ENCODE measurements around the gene MAML2. TPM values are rescaled to one million over a fixed set of nuclear protein-coding genes. Genes with fewer than 3 reads are reported as not detected.

Gene MAML2
- total and polyA plus RNA-seq, 10 donors: 2.7 to 43.4 (median 27.2) TPM

DNA sequence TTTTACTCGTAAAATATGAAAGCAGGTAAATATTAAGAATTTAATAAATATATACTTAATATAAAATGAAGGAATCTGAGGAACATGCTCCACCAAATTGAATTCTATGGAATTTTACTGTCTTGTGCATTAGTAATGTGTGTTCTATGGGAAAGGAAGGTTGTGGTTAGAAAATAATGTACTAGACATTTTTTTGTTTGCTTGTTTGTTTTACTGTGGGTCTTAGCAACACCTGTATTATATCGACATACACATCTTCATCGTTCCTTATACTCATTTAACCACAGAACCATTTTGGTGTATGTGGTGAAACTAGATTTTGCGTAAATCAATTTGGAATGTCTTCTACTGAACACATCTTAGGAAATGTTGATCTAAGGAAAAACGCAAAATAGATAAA is 304.9 kb downstream of the MAML2 start:
- Histone ChIP-seq H3K27ac (no peak overlapping the region), H3K9me3 (no peaks in the 10 kb centered on the region), H3K36me3 (peaks cover 0 to 7% (median 0%) of the 10 kb centered on the region in 6 donors), H3K27me3 (replicated peaks in 1 of 7) (no peaks in the 10 kb centered on the region), H3K4me1 (peaks cover 0 to 8% (median under 1%) of the 10 kb centered on the region in 6 donors), H3K4me3 (no peak overlapping the region)
- DNase-seq: no peak
- intact Hi-C loops (cut with DNase I; ENCODE audit: low total_unique reads): no loop called here
- 85 to 95% (median 93%) methylated on average over 5 of the region's 5 CpGs for WGBS, 5 donors
- no peak for TF ChIP-seq CTCF (IDR thresholded peaks at IDR 0.05 in 8 of 11, conservative IDR thresholded peaks at IDR 0.05 in 3 of 11)
- no peak for TF ChIP-seq POLR2AphosphoS5 (IDR thresholded peaks at IDR 0.05)
- no peak for TF ChIP-seq POLR2A (IDR thresholded peaks at IDR 0.05)

GRCh38 chr11:96037405-96037949 is 305.5 kb downstream of the MAML2 start:
- Histone ChIP-seq H3K4me1 (peaks cover 0 to 8% (median under 1%) of the 10 kb centered on the region in 6 donors), H3K27me3 (replicated peaks in 1 of 7) (no peaks in the 10 kb centered on the region), H3K27ac (no peak overlapping the region), H3K9me3 (no peaks in the 10 kb centered on the region), H3K4me3 (no peak overlapping the region), H3K36me3 (peaks cover 0 to 7% (median 0%) of the 10 kb centered on the region in 6 donors)
- 62 to 80% (median 77%) methylated on average over 4 of the region's 4 CpGs for WGBS, 5 donors
- no peak for DNase-seq
- intact Hi-C loops (cut with DNase I; ENCODE audit: low total_unique reads): no loop called here
- TF ChIP-seq POLR2A (IDR thresholded peaks at IDR 0.05): no peak
- TF ChIP-seq POLR2AphosphoS5 (IDR thresholded peaks at IDR 0.05): no peak
- no peak for TF ChIP-seq CTCF (IDR thresholded peaks at IDR 0.05 in 8 of 11, conservative IDR thresholded peaks at IDR 0.05 in 3 of 11)

DNA sequence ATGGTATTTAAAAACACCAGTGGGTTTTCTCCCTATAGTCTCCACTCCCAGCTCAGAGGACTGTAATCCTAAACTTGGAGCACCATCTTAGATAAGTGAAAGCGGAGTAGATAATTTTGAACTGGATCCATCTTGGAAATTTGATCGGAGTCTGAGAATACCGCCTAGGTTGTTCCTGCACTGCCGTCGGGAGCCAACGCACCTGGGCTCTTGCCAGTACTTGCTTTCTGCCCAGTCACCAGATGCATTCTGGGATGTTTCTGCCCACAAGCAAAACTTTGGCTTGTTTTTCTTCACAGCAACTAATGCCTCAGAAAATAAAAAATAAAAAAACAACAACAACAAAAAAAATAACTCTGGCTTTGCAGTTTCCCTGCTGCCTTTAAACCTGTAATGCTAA is 306.1 kb downstream of the MAML2 start:
- TF ChIP-seq POLR2AphosphoS5 (IDR thresholded peaks at IDR 0.05) (no peak), CTCF (IDR thresholded peaks at IDR 0.05 in 8 of 11, conservative IDR thresholded peaks at IDR 0.05 in 3 of 11) (no peak), POLR2A (IDR thresholded peaks at IDR 0.05) (no peak)
- intact Hi-C loops (cut with DNase I; ENCODE audit: low total_unique reads): no loop called here
- no peak overlapping the region for H3K27ac ChIP-seq
- H3K36me3 ChIP-seq: peaks cover 0 to 3% (median 0%) of the 10 kb centered on the region in 6 donors
- no peak for DNase-seq
- no peaks in the 10 kb centered on the region for H3K27me3 ChIP-seq (replicated peaks in 1 of 7)
- H3K4me1 ChIP-seq: peaks cover 0 to 8% (median under 1%) of the 10 kb centered on the region in 6 donors
- 84 to 96% (median 93%) methylated on average over 6 of the region's 6 CpGs for WGBS, 5 donors
- H3K4me3 ChIP-seq: no peak overlapping the region
- H3K9me3 ChIP-seq: no peaks in the 10 kb centered on the region

GRCh38 chr11:96035740-96036078 is 307.3 kb downstream of the MAML2 start:
- intact Hi-C loops (cut with DNase I; ENCODE audit: low total_unique reads): no loop called here
- Histone ChIP-seq H3K27me3 (replicated peaks in 1 of 7) (no peaks in the 10 kb centered on the region), H3K36me3 (peaks cover 0 to 3% (median 0%) of the 10 kb centered on the region in 6 donors), H3K4me1 (peaks cover 0 to 8% (median under 1%) of the 10 kb centered on the region in 6 donors), H3K27ac (no peak overlapping the region), H3K9me3 (no peaks in the 10 kb centered on the region), H3K4me3 (no peak overlapping the region)
- TF ChIP-seq POLR2A (IDR thresholded peaks at IDR 0.05) (no peak), CTCF (IDR thresholded peaks at IDR 0.05 in 8 of 11, conservative IDR thresholded peaks at IDR 0.05 in 3 of 11) (no peak), POLR2AphosphoS5 (IDR thresholded peaks at IDR 0.05) (no peak)
- 34 to 87% (median 65%) methylated on average over 3 of the region's 3 CpGs for WGBS, 5 donors
- DNase-seq: no peak

Measured in spleen (tissue), 11 donors.